HK-2 (cell line): Measurements from ENCODE around the gene CENATAC.
"Not testable (repeated sequence)": the region's sequence is repeated elsewhere in the genome, so short reads cannot be mapped to it uniquely, and the experiment has no call there.

Experiments used
- DNase-seq: peaks from one replicate; pipeline ENCODE4 v3.0.0-alpha.2; 2018; ENCODE audit not compliant: unreplicated experiment

The CENATAC gene

GRCh38 chr11:118996926-118997626 lies 862 bp upstream of the CENATAC start:
- DNase-seq, result no peak

GRCh38 chr11:118998388-118998717 lies 415 bp downstream of the CENATAC start:
- no peak for DNase-seq

- peak; percentile 50 for DNase-seq
Observed at GRCh38 chr11:118998822-118999221, 884 bp downstream of the CENATAC start.

- no peak for DNase-seq
Observed at GRCh38 chr11:119000906-119001305, 3.0 kb downstream of the CENATAC start.

GRCh38 chr11:119006656-119007055 lies 8.7 kb downstream of the CENATAC start:
- DNase-seq, result no peak

- DNase-seq, result no peak
Observed at GRCh38 chr11:119011476-119012053, 13.6 kb downstream of the CENATAC start.

- DNase-seq, result no peak
Observed at GRCh38 chr11:119012629-119013170, 14.8 kb downstream of the CENATAC start.

- DNase-seq, result no peak
Observed at GRCh38 chr11:119014209-119014924, 16.4 kb downstream of the CENATAC start.

- no peak for DNase-seq
Observed at GRCh38 chr11:119015054-119015611, 17.2 kb downstream of the CENATAC start.

- no peak for DNase-seq
Observed at GRCh38 chr11:119016216-119017009, 18.5 kb downstream of the CENATAC start.

- not testable (repeated sequence) for DNase-seq
Observed at GRCh38 chr11:119017377-119017776, 19.4 kb downstream of the CENATAC start.

GRCh38 chr11:119018074-119018938 lies 20.4 kb downstream of the CENATAC start, which contains the start of the genes RPS25 and TRAPPC4:
RPS25 (minus strand) TSS chr11:119018343; CDS start chr11:119018284, 59 bp downstream.
TRAPPC4 (plus strand) TSS chr11:119018766; CDS start chr11:119018796, 30 bp downstream.
- DNase-seq, result peak; percentile 87

- DNase-seq, result no peak
Observed at GRCh38 chr11:119019996-119020395, 22.1 kb downstream of the CENATAC start.

GRCh38 chr11:119021631-119022030 lies 23.7 kb downstream of the CENATAC start:
- no peak for DNase-seq

- DNase-seq, result no peak
Observed at GRCh38 chr11:119023741-119024140, 25.8 kb downstream of the CENATAC start.

GRCh38 chr11:119024430-119025098 lies 26.6 kb downstream of the CENATAC start:
- DNase-seq, result no peak

GRCh38 chr11:119025099-119025473 lies 27.1 kb downstream of the CENATAC start:
- no peak for DNase-seq

- DNase-seq, result no peak
Observed at GRCh38 chr11:119025541-119025940, 27.6 kb downstream of the CENATAC start.

GRCh38 chr11:119025978-119026766 lies 28.2 kb downstream of the CENATAC start:
- no peak for DNase-seq
